GDM1 (cell line): ENCODE measurements around the gene PLET1.
"Not testable (repeated sequence)": the region's sequence is repeated elsewhere in the genome, so short reads cannot be mapped to it uniquely, and the experiment has no call there.

ENCODE experiments used
- DNase-seq: peaks from one replicate; lab custom pipeline; 2025; lab: John Stamatoyannopoulos, UW

Gene PLET1

DNA sequence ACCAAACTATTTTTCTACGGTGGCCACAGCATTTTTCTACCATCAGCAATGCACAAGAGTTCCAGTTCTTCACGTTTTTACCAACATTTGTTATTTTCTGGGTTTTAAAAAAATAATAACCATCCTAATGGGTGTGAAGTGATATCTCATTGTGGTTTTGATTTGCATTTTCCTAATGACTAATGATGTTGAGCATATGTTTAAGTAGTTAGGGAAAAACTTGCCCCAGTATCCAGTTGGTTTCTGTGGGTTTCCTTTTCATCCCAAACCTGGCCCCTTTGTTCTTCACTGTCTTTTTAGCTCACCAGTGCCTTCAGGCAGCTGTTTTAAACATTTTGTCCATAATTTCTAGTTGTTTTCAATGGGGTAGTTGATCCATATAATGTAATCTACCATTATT, 49.1 kb downstream of the PLET1 start:
- no peak for DNase-seq

DNA sequence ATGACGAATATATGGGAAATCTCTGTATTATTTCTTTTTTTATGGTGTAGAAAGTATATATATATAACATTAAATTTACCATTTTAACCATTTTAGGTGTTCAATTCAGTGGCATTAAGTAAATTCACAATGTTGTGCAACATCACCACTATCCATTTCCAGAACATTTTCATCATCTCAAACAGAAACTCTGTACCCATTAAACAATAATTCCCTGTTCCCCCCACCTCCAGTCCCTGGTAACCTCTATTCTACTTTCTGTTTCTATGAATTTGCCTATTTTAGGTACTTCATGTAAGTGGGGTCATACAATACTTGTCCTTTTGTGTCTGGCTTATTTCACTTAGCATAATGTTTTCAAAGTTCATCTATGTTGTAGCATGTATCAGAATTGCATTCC, 49.8 kb downstream of the PLET1 start:
- DNase-seq = no peak

DNA sequence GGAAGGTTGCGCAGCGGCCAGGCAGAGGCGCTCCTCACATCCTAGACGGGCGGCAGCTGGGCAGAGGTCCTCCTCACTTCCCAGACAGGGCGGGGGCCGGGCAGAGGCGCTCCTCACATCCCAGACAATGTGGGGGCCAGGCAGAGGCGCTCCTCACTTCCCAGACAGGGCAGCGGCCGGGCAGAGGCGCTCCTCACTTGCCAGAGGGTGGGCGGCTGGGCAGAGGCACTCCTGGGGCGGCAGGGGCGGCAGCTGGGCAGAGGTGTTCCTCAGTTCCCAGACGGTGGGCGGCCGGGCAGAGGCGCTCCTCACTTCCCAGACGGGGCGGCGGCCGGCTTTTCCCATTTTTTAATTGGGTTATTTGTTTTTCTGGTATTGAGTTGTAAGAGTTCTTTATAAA, 54.6 kb downstream of the PLET1 start:
- DNase-seq = no peak

DNA sequence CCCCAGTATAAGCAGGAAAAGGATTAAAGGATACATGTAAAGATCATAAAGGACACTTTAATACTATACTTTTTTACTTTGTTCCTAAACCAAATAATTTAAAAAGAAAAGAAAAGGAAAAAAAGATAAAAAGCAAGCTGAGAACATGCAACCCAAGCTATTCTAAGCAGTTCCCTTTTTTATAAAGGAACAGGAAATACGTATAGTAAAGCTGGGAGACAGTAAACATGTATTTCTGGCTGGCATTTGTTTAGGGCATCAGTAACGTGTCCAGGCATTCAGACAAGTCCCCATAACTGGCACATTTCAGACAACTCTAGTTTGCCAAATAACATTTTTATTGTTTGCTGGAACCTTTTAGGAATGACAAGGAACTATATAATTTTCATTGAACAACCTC, 60.4 kb downstream of the PLET1 start:
- DNase-seq = no peak

DNA sequence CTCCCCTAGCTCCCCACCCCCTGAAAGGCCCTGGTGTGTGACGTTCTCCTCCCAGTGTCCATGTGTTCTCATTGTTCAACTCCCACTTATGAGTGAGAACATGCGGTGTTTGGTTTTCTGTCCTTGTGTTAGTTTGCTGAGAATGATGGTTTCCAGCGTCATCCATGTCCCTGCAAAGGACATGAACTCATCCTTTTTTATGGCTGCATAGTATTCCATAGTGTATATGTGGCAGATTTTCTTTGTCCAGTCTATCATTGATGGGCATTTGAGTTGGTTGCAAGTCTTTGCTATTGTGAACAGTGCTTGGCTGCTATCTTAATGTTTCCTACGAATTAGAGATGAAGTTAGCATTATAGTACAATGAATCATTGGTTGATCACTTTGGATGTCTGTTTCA, 61.6 kb downstream of the PLET1 start:
- DNase-seq = not testable (repeated sequence)
